HG03571 (cell line): ENCODE measurements around the gene CCNB2.
"Not testable (repeated sequence)": the region's sequence is repeated elsewhere in the genome, so short reads cannot be mapped to it uniquely, and the experiment has no call there.

Source experiments
- ATAC-seq: cut with Tn5 transposase; IDR thresholded peaks from one replicate; pipeline ENCODE4 v1.9.1; 2021; ENCODE audit not compliant: unreplicated experiment

CCNB2 gene

GRCh38 chr15:59131969-59132562, 27.1 kb downstream of the CCNB2 start:
- ATAC-seq = no peak

GRCh38 chr15:59133929-59134427, 29.0 kb downstream of the CCNB2 start:
- ATAC-seq = no peak

- no peak for ATAC-seq
Measured at GRCh38 chr15:59137566-59137965, 32.6 kb downstream of the CCNB2 start.

GRCh38 chr15:59138243-59138642, 33.3 kb downstream of the CCNB2 start:
- ATAC-seq = no peak

GRCh38 chr15:59140422-59141226, 35.7 kb downstream of the CCNB2 start:
- ATAC-seq = no peak

GRCh38 chr15:59143281-59143680, 38.3 kb downstream of the CCNB2 start:
- ATAC-seq = no peak

GRCh38 chr15:59144594-59144993, 39.6 kb downstream of the CCNB2 start:
- not testable (repeated sequence) for ATAC-seq

GRCh38 chr15:59147666-59148065, 42.7 kb downstream of the CCNB2 start:
- no peak for ATAC-seq

- ATAC-seq = no peak
Measured at GRCh38 chr15:59148153-59148833, 43.3 kb downstream of the CCNB2 start.

GRCh38 chr15:59150185-59150584, 45.2 kb downstream of the CCNB2 start:
- ATAC-seq = no peak

- ATAC-seq = no peak
Measured at GRCh38 chr15:59152694-59153450, 47.9 kb downstream of the CCNB2 start.

GRCh38 chr15:59153466-59153865, 48.5 kb downstream of the CCNB2 start:
- ATAC-seq = no peak

GRCh38 chr15:59154243-59154642, 49.3 kb downstream of the CCNB2 start:
- no peak for ATAC-seq

GRCh38 chr15:59155431-59155830, 50.5 kb downstream of the CCNB2 start:
- no peak for ATAC-seq

GRCh38 chr15:59157396-59157795, 52.5 kb downstream of the CCNB2 start:
- ATAC-seq = no peak

- ATAC-seq = no peak
Measured at GRCh38 chr15:59157840-59158700, 53.1 kb downstream of the CCNB2 start.

GRCh38 chr15:59158701-59159034, 53.7 kb downstream of the CCNB2 start:
- no peak for ATAC-seq

GRCh38 chr15:59159210-59159609, 54.3 kb downstream of the CCNB2 start:
- ATAC-seq = no peak

- ATAC-seq = no peak
Measured at GRCh38 chr15:59160880-59161593, 56.1 kb downstream of the CCNB2 start.

- ATAC-seq = not testable (repeated sequence)
Measured at GRCh38 chr15:59162080-59162479, 57.1 kb downstream of the CCNB2 start.
